NT2/D1 (cell line): Measurements from ENCODE around the gene CACHD1.

Source experiments
- SUZ12 ChIP-seq: IDR thresholded peaks from 2 replicates; pipeline ENCODE4 v1.6.1; 2011; ENCODE audit not compliant: insufficient read length, insufficient read depth; ENCODE audit errors: extremely low read depth
- ZNF274 ChIP-seq: IDR thresholded peaks from 2 replicates; pipeline ENCODE4 v1.6.1; 2011; ENCODE audit warnings: mild to moderate bottlenecking, low read depth, low read length

GRCh38 chr1:64470665-64471217 is 812 bp downstream of the CACHD1 start:
- TF ChIP-seq ZNF274 (no peak), SUZ12 (no peak)
